Measurements from ENCODE around the gene MROH2A. TPM values are rescaled to one million over a fixed set of nuclear protein-coding genes. Genes with fewer than 3 reads are reported as not detected.

Gene MROH2A
- total RNA-seq, 1 experiment from 2014 or later = not detected

- TF ChIP-seq POLR2A (IDR thresholded peaks at IDR 0.05; ENCODE audit: borderline replicate concordance, extremely low read depth, insufficient read depth, insufficient read length) (no peak), SRF (IDR thresholded peaks at IDR 0.05; ENCODE audit: low read depth) (no peak), SIN3A (IDR thresholded peaks at IDR 0.05; ENCODE audit: low read depth) (no peak), ZFX (IDR thresholded peaks at IDR 0.05) (no peak), SP1 (IDR thresholded peaks at IDR 0.05; ENCODE audit: low read depth) (no peak), TCF7L2 (IDR thresholded peaks at IDR 0.05; ENCODE audit: borderline replicate concordance, extremely low read depth, insufficient read depth, insufficient read length) (no peak), ATF3 (IDR thresholded peaks at IDR 0.05) (no peak), EZH2 (IDR thresholded peaks at IDR 0.05) (no peak), YY1 (IDR thresholded peaks at IDR 0.05; ENCODE audit: extremely low read depth, insufficient replicate concordance, low read depth, low read length) (no peak)
These were observed 15.5 kb downstream of the MROH2A start (continued) for GRCh38 chr2:233793465-233794127.

- H3K79me2 ChIP-seq (ENCODE audit: insufficient read depth, low read length) = no peaks in the 10 kb centered on the region
- H3K36me3 ChIP-seq (ENCODE audit: control insufficient read depth in 1 of 2, insufficient read depth in 2 of 2, low read length in 2 of 2) = no peaks in the 10 kb centered on the region
- intact Hi-C loops (cut with micrococcal nuclease) = no loop called here
- no peaks in the 10 kb centered on the region for H3K9me3 ChIP-seq (ENCODE audit: control insufficient read depth in 1 of 2, insufficient read depth in 1 of 2, low read depth in 1 of 2, low read length in 2 of 2)
- CTCF ChIA-PET = no interaction called here
- no TSS peak for BruUV-seq (replicated peaks)
- no peak for TF ChIP-seq ELF1 (IDR thresholded peaks at IDR 0.05; ENCODE audit: borderline replicate concordance, low read depth)
- TF ChIP-seq FOSL1 (IDR thresholded peaks at IDR 0.05; ENCODE audit: low read depth) = no peak
- TF ChIP-seq, protein P1, sequence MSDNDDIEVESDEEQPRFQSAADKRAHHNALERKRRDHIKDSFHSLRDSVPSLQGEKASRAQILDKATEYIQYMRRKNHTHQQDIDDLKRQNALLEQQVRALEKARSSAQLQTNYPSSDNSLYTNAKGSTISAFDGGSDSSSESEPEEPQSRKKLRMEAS (IDR thresholded peaks at IDR 0.05) = no peak
- TF ChIP-seq POLR2AphosphoS5 (IDR thresholded peaks at IDR 0.05; ENCODE audit: low read depth, low read length) = no peak
- POLR2A ChIA-PET = no interaction called here
- H3K27me3 ChIP-seq (ENCODE audit: insufficient read depth, low read length) = no peaks in the 10 kb centered on the region
- ATAC-seq (no peak), DNase-seq (ENCODE audit: low read depth, low spot score) (no peak)
- H3K9me2 ChIP-seq (ENCODE audit: insufficient read depth) = no peaks in the 10 kb centered on the region
- H3K4me1 ChIP-seq (ENCODE audit: control insufficient read depth in 1 of 2, insufficient read depth in 2 of 2, low read length in 2 of 2) = no peaks in the 10 kb centered on the region
- H3K4me2 ChIP-seq (ENCODE audit: low read length) = no peak overlapping the region
- H3K27ac ChIP-seq (ENCODE audit: low read depth, low read length) = no peak overlapping the region
- no peak overlapping the region for H3K9ac ChIP-seq (ENCODE audit: low read length)
- H4K20me1 ChIP-seq (ENCODE audit: insufficient read depth) = no peaks in the 10 kb centered on the region
- no peak overlapping the region for H3K4me3 ChIP-seq (replicated peaks in 1 of 2; ENCODE audit: low read depth in 1 of 2, low read length in 2 of 2)
- H2AFZ ChIP-seq (ENCODE audit: low read depth, low read length, poor library complexity, severe bottlenecking) = no peak overlapping the region
- RAD21 ChIA-PET (ENCODE audit: low non-redundant PET in 1 of 2, low total read pairs in 2 of 2, uncharacterized antibody in 2 of 2, unreplicated experiment in 2 of 2) = no interaction called here
These were observed 16.1 kb downstream of the MROH2A start for GRCh38 chr2:233794128-233794658.

Data from HCT116 (cell line).